AG09309 (cell line): ENCODE measurements around the gene SNX6.
"Not testable (repeated sequence)": the region's sequence is repeated elsewhere in the genome, so short reads cannot be mapped to it uniquely, and the experiment has no call there.

Source experiments
- DNase-seq: peaks from one replicate; pipeline ENCODE4 v3.0.0-alpha.2; 2010; ENCODE audit warnings: low read depth
- H3K4me3 ChIP-seq: 2 replicates; pipeline ENCODE4 v1.5.1; 2011; ENCODE audit warnings: mild to moderate bottlenecking, low read depth, low read length, moderate library complexity; ENCODE audit not compliant: control insufficient read depth
- CTCF ChIP-seq: IDR thresholded peaks from 2 replicates; pipeline ENCODE4 v1.5.1; 2011; ENCODE audit warnings: mild to moderate bottlenecking, low read depth, low read length, inconsistent platforms; ENCODE audit not compliant: insufficient read depth, control insufficient read depth; ENCODE audit errors: missing control alignments

SNX6 gene

DNA sequence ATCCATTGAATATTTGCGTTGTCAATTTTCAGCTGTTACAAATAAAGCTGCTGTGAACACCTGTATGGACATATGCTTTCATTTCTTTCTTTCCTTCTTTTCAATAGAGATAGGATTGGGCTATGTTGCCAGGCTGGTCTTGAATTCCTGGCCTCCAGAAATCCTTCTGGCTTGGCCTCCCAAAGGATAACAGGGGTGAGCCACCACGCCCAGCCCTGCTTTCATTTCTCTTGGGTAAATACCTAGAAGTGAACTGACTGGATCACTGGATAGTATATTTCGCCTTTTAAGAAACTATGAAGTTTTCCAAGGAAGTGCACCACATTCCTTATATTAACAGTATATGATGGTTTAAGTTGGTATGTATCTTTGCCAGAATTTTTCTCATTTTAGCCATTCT, 58.2 kb downstream of the SNX6 start:
- TF ChIP-seq CTCF, result no peak
- DNase-seq, result no peak

DNA sequence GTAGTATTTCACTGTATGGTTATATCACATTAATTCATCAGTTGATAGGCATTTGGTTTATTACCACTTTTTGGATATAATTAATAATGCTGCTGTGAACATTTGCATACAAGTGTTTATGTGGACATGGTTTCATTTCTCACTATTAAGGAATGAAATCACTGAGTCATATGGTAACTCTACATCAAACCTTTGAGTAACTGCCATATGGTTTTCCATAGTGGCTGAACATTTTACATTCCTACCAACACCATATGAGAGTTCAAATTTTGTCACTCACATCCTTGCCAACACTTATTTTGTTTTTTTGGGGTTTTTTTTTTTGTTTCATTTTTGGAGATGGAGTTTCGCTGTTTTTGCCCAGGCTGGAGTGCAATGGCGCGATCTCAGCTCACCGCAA, 60.2 kb downstream of the SNX6 start:
- TF ChIP-seq CTCF, result no peak
- no peak overlapping the region for H3K4me3 ChIP-seq
- no peak for DNase-seq

More for the DNA sequence above, 58.2 kb downstream of the SNX6 start:
- no peak overlapping the region for H3K4me3 ChIP-seq

DNA sequence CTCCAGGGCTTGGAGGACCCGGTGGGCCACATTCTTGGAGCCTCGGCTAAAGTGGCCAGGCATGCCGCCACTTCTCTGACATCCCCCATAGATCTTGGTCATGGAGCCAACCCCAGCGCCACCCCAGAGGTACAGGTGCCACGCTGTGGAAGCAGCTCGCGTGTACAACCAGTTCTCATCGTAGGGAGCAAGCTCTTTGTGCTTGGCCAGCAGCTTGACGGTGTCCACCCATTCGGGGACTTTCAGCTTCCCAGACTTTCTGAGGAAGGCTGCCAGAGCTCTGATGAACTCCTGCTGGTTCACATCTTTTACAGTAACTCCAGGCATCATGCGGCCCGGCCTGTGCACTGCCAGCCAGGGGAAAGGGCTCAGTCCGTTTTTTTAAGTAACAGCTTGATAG, 61.1 kb downstream of the SNX6 start:
- no peak overlapping the region for H3K4me3 ChIP-seq
- no peak for TF ChIP-seq CTCF
- DNase-seq, result no peak

DNA sequence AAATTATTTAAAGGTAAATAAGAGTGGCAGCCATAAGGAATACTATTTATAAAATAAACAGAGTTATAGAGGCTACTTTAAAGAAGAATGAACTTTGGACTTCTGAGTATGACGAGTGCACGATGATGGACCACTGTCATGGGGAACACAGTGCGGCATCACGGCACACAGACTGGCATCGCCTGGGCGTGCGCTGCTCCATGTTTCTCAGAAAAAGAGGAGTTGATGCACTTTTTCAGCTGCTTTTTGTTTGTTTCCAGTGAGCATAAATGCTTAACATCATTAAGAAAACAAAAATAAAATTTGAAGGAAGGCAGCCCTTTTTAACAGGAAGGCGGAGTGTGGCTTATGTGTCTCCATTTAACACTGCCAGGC, 67.2 kb downstream of the SNX6 start:
- no peak for DNase-seq
- no peak for TF ChIP-seq CTCF
- H3K4me3 ChIP-seq, result no peak overlapping the region

DNA sequence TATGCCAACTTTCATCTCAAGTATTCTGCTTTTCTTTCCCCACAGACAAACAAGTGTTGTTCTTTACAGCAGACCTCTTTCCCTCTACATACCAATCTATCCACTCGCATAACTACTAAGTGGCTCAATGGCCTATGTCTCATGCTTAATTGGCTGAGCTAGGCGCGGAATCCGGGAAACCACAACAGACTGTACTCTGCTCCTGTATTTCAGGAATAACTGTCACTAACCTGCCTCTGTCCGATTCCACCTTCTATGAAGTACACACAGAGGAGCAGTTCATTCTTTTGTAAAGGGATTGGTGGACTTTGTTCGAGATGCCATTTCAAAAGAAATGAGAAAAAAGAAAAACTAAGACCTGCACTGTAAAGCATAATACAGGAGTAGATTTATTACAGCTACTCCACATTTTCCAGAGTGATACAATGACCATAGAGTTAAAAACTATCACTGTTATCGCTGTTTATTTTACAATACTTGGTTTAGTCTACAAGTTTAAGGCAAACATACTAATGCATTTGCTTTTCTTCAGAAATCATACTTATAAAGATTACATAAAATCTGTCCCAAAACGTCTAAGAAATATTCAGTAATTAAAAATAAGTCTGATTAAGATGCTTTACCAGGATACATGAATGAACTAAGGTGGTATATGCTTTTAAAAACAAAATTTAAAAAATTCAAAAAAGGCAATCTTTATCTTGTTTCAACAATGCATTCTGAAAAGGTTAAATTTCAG, 67.7 kb downstream of the SNX6 start:
- not testable (repeated sequence) for DNase-seq, H3K4me3 ChIP-seq

GRCh38 chr14:34556498-34556829, 73.5 kb downstream of the SNX6 start:
- H3K4me3 ChIP-seq, result not testable (repeated sequence)

GRCh38 chr14:34555583-34556497, 74.1 kb downstream of the SNX6 start:
- DNase-seq, H3K4me3 ChIP-seq: not testable (repeated sequence)

More at GRCh38 chr14:34556498-34556829, 73.5 kb downstream of the SNX6 start:
- not testable (repeated sequence) for DNase-seq

- DNase-seq, result no peak
- H3K4me3 ChIP-seq, result no peak overlapping the region
Observed at GRCh38 chr14:34554540-34555250, 75.3 kb downstream of the SNX6 start.

DNA sequence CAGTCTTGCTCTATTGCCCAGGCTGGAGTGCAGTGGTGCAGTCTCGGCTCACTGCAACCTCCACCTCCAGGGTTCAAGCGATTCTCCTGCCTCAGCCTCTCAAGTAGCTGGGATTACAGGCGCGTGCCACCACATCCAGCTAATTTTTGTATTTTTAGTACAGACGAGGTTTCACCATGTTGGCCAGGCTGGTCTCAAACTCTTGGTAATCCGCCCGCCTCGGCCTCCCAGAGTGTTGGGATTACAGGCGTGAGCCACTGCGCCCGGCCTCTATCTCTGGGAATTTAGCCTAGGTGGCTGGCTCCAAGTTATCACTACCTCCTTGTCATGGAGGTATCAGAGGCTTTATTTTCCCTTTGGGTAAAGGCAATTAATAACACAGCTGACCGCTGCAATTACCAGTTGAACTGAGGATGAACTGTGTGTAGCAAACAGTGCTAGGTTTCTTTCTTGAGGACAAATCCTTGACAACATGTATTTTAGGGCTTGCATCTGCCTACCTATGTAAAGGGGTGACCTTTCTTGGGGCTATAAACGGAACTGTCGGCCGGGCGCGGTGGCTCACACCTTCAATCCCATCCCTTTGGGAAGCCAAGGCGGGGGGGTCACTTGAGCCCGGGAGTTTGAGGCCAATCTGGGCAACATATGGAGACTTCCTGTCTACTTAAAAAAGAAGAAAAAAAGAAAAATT, 80.5 kb downstream of the SNX6 start:
- DNase-seq, H3K4me3 ChIP-seq: not testable (repeated sequence)

More at GRCh38 chr14:34554540-34555250, 75.3 kb downstream of the SNX6 start:
- TF ChIP-seq CTCF, result no peak
